Breast epithelium (tissue), 3 donors: ENCODE measurements around the gene SDC4.

Experiments used
- CTCF ChIP-seq, 3 donors: fragments of 450-650 bp; IDR thresholded peaks; one replicate each; pipeline ENCODE4 v1.5.1; 2016 to 2017; ENCODE audit warnings: antibody characterized with exemption in 3 of 3, mild to moderate bottlenecking in 3 of 3, moderate library complexity in 3 of 3
- POLR2A ChIP-seq: fragments of 450-650 bp; IDR thresholded peaks from one replicate; pipeline ENCODE4 v1.6.1; 2016; ENCODE audit warnings: antibody characterized with exemption, mild to moderate bottlenecking, moderate library complexity
- POLR2AphosphoS5 ChIP-seq, 3 donors: sonication (generic); formaldehyde crosslinking; IDR thresholded peaks; one replicate each; pipeline ENCODE4 v1.6.1; 2017; ENCODE audit warnings: antibody characterized with exemption in 3 of 3

DNA sequence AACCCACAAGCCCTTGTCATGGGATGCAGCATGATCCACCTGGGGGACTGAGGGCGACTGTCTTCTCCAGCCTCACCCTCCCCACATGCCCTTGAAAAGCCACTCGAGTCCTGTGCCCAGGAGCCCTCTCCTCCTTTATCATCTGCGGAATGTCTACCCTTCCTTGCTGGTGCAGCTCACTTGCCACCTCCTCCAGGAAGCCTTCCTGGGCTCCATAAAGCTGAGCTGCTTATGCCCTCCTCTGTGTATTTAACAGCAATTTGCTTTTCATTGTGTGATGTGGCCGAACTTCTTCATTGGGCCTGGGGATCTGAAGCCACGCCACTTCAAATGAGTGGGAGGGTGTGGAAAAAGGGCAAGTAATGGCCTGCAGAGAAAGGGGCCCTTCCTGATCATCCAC is 59.4 kb downstream of the SDC4 start:
- TF ChIP-seq POLR2AphosphoS5 (IDR thresholded peaks at IDR 0.05) (no peak), CTCF (IDR thresholded peaks at IDR 0.05) (no peak), POLR2A (no peak)
